DND-41 (cell line): Measurements from ENCODE around the gene CFAP157.

Experiments
- ATAC-seq: fragments of 200-7000 bp; cut with Tn5 transposase; 3 replicates; pipeline ENCODE4 v1.9.1; 2021; ENCODE audit warnings: low read depth; ENCODE audit not compliant: insufficient read depth
- DNase-seq: peaks from one replicate; pipeline ENCODE4 v3.0.0-alpha.2; 2020
- H2AFZ ChIP-seq: 2 replicates; pipeline ENCODE4 v1.6.0; 2012; ENCODE audit warnings: low read depth, low read length
- H3K27ac ChIP-seq: 2 replicates; pipeline ENCODE4 v1.5.1; 2012; ENCODE audit warnings: low read length, inconsistent platforms
- H3K27me3 ChIP-seq: fragments of 200-600 bp; sonication (generic); 2 replicates; pipeline ENCODE4 v1.6.0; 2012; ENCODE audit warnings: low read length, mild to moderate bottlenecking, inconsistent platforms; ENCODE audit not compliant: insufficient read depth, poor library complexity
- H3K36me3 ChIP-seq: 2 replicates; pipeline ENCODE4 v1.5.1; 2012; ENCODE audit warnings: low read length, inconsistent platforms; ENCODE audit not compliant: insufficient read depth
- H3K4me1 ChIP-seq: 2 replicates; pipeline ENCODE4 v1.5.1; 2012; ENCODE audit warnings: mild to moderate bottlenecking, low read length; ENCODE audit not compliant: insufficient read depth
- H3K4me2 ChIP-seq: 2 replicates; pipeline ENCODE4 v1.6.0; 2012; ENCODE audit warnings: mild to moderate bottlenecking, moderate library complexity, low read length, inconsistent platforms; ENCODE audit not compliant: insufficient read depth
- H3K4me3 ChIP-seq, 2 experiments: fragments of 200-600 bp in 1 of 2; shearing (Covaris generic) in 1 of 2; 2 replicates each; pipeline ENCODE4 v1.5.1; 2012 to 2016; ENCODE audit warnings: inconsistent platforms in 2 of 2, low read length in 2 of 2, mild to moderate bottlenecking in 2 of 2, low read depth in 1 of 2, moderate library complexity in 1 of 2
- H3K79me2 ChIP-seq: 2 replicates; pipeline ENCODE4 v1.6.0; 2012; ENCODE audit warnings: low read length, inconsistent platforms; ENCODE audit not compliant: insufficient read depth
- H3K9ac ChIP-seq: 2 replicates; pipeline ENCODE4 v1.6.0; 2012; ENCODE audit warnings: low read depth, mild to moderate bottlenecking, inconsistent platforms, low read length, moderate library complexity
- H3K9me3 ChIP-seq: 2 replicates; pipeline ENCODE4 v1.5.1; 2012; ENCODE audit warnings: low read length, moderate library complexity, mild to moderate bottlenecking, inconsistent platforms; ENCODE audit not compliant: insufficient read depth, severe bottlenecking
- H4K20me1 ChIP-seq: 2 replicates; pipeline ENCODE4 v1.6.0; 2012; ENCODE audit warnings: low read length; ENCODE audit not compliant: insufficient read depth
- CTCF ChIP-seq: IDR thresholded peaks from 2 replicates; pipeline ENCODE4 v1.5.1; 2012; ENCODE audit warnings: borderline replicate concordance, low read length, moderate library complexity, mild to moderate bottlenecking; ENCODE audit not compliant: poor library complexity, severe bottlenecking; ENCODE audit errors: extremely low read depth
- EZH2 ChIP-seq: IDR thresholded peaks from 3 replicates; pipeline ENCODE4 v1.6.1; 2012; ENCODE audit warnings: borderline replicate concordance, low read depth, mild to moderate bottlenecking, moderate library complexity, low read length, inconsistent platforms; ENCODE audit not compliant: severe bottlenecking

Gene CFAP157

DNA sequence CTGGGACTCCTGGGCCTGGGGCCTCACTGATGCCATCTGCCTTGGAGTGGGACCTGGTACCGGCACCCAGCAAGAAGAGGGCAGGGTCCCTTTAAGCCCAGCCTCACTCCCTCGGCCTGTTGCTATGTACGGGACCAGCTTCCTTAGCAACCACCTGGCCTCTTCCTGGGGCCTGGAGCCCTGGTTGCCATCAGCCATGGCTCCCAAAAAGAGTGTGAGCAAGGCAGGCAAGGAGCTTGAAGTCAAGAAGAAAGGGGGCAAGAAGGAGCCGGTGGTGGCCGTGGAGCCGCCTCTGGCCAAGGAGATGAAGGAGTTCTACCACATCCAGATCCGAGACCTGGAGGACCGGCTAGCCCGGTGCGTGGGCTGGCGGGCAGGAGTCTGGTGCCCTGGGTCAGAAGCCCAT lies at the start of gene CFAP157:
TSS of gene CFAP157 (plus strand) at position 153 of the 406 bp plus-strand sequence. CDS start at position 197, 44 bp downstream.
- Histone ChIP-seq H3K4me1 (peaks cover 10% of the 10 kb centered on the region), H3K36me3 (no peaks in the 10 kb centered on the region), H3K79me2 (no peaks in the 10 kb centered on the region), H3K4me3 (no peak within 1 kb of the TSS), H2AFZ (no peak within 1 kb of the TSS), H3K27me3 (no peaks in the 10 kb centered on the region), H3K9me3 (no peaks in the 10 kb centered on the region), H4K20me1 (peaks cover 12% of the 10 kb centered on the region), H3K4me2 (no peak within 1 kb of the TSS), H3K27ac (no peak within 1 kb of the TSS), H3K9ac (no peak within 1 kb of the TSS)
- DNase-seq: no peak
- no peak for ATAC-seq
- no peak for TF ChIP-seq EZH2
- no peak for TF ChIP-seq CTCF

- H3K79me2 ChIP-seq: no peaks in the 10 kb centered on the region
- H3K4me3 ChIP-seq: no peak overlapping the region
- H2AFZ ChIP-seq: no peak overlapping the region
- TF ChIP-seq EZH2: no peak
- no peak for TF ChIP-seq CTCF
- no peak for DNase-seq
- no peak overlapping the region for H3K4me2 ChIP-seq
- no peaks in the 10 kb centered on the region for H3K4me1 ChIP-seq
- H3K27me3 ChIP-seq: no peaks in the 10 kb centered on the region
- peaks cover 10% of the 10 kb centered on the region; the same call in 1 of the 2 replicates for H3K36me3 ChIP-seq
- H4K20me1 ChIP-seq: no peaks in the 10 kb centered on the region
- H3K9me3 ChIP-seq: no peaks in the 10 kb centered on the region
- ATAC-seq: no peak
- no peak overlapping the region for H3K27ac ChIP-seq
- H3K9ac ChIP-seq: no peak overlapping the region
Measured at GRCh38 chr9:127658428-127658827, 48.4 kb upstream of the CFAP157 start.

- ATAC-seq: no peak
- Histone ChIP-seq H3K9me3 (no peaks in the 10 kb centered on the region), H3K4me1 (no peaks in the 10 kb centered on the region), H4K20me1 (no peaks in the 10 kb centered on the region), H3K79me2 (no peaks in the 10 kb centered on the region), H3K36me3 (peaks cover 7% of the 10 kb centered on the region; the same call in 1 of the 2 replicates), H2AFZ (no peak overlapping the region), H3K9ac (no peak overlapping the region), H3K4me2 (no peak overlapping the region), H3K27me3 (no peaks in the 10 kb centered on the region), H3K27ac (no peak overlapping the region), H3K4me3 (no peak overlapping the region)
- TF ChIP-seq EZH2 (no peak), CTCF (no peak)
- no peak for DNase-seq
Measured at GRCh38 chr9:127660886-127661741, 45.7 kb upstream of the CFAP157 start.
